Mucosa of gallbladder (tissue), 1 donor: Measurements from ENCODE around the gene CNTROB. TPM values are rescaled to one million over a fixed set of nuclear protein-coding genes. Genes with fewer than 3 reads are reported as not detected.
"Not testable (repeated sequence)": the region's sequence is repeated elsewhere in the genome, so short reads cannot be mapped to it uniquely, and the experiment has no call there.

ENCODE experiments used
- DNase-seq: peaks from one replicate; pipeline ENCODE4 v3.0.0-alpha.2; 2020; ENCODE audit warnings: low spot score
- total RNA-seq: library from RNA; stranded (reverse); gene quantifications from one replicate; pipeline ENCODE4 v1.2.1, GENCODE V29; 2021
- donor health status: DM: no; HTN: no; CAD: no.

The CNTROB gene
- total RNA-seq, 1 donor from 2014 or later: 32.1 TPM

DNA sequence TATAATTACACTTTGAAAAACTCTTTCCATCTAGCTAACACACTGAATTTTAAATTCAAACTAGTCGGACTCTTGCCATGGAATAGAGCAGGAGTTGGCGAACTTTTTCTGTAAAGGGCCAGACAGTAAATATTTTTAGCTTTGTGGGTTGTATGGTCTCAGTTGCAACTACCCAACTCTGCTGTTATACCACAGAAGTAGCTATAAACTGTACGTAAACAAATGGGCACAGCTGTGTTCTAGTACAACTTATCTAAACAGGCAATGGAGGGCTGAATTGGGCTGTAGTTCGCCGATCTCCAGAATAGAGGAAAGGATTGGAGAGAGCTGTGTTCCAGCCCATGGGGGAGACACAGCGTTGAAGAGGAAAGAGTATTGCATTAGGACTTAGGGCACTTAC is 8.7 kb downstream of the CNTROB start:
- no peak for DNase-seq

DNA sequence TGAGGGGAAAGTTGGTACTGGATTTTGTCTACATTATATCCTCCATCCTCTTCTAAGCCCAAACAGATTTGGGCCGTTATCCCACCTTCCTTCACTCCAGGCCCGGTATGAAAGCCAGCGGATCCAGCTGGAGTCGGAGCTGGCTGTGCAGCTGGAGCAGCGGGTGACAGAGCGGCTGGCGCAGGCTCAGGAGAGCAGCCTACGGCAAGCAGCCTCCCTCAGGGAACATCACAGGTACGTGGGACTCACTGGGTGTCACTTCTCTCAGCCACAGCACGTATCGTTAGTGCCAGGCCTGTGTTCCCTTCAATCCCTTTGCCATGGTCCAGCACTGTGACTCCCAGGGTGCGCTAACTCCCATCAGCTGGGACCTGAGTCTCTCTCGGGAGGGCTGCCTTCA is 11.3 kb downstream of the CNTROB start:
- no peak for DNase-seq

DNA sequence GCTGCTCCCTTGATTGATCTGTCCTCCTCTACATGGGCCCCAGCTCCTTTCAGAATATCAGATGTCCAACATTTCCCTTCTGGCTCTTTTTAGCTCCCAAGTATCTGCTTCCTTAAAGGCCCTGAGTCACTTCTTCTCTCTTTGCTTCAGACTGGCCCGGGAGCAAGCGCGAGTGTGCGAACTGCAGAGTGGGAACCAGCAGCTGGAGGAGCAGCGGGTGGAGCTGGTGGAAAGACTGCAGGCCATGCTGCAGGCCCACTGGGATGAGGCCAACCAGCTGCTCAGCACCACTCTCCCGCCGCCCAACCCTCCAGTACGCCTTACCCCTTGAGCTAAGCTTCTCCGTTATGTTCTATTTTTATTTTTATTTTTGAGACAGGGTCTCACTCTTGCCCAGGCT is 12.3 kb downstream of the CNTROB start:
- no peak for DNase-seq

DNA sequence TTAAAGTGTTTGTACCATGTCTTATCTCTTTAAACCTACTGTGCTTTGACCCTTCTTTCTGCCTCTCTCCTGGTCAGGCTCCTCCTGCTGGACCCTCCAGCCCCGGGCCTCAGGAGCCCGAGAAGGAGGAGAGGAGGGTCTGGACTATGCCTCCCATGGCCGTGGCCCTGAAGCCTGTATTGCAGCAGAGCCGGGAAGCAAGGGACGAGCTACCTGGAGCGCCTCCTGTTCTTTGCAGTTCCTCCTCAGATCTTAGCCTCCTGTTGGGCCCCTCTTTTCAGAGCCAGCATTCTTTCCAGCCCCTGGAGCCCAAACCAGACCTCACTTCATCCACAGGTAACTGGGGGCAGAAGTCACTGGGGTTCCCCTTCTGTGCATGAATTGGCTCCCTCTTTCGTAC is 13.6 kb downstream of the CNTROB start:
- DNase-seq: no peak

DNA sequence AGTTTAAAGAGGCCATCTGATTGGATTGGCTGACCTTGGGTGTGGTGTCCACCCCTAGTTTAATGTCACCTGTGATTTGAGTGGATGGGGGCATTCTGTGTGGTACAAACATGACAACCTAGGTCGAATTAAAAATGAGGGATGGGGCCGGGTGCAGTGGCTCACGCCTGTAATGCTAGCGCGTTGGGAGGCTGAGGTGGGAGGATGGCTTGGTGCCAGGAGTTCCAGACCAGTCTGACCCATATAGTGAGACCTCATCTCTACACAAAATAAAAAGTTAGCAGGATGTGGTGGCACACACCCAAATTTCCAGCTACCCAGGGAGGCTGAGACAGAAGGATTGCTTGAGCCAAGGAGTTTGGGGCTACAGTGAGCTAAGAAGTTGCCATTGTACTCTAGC is 14.4 kb downstream of the CNTROB start:
- DNase-seq: no peak

DNA sequence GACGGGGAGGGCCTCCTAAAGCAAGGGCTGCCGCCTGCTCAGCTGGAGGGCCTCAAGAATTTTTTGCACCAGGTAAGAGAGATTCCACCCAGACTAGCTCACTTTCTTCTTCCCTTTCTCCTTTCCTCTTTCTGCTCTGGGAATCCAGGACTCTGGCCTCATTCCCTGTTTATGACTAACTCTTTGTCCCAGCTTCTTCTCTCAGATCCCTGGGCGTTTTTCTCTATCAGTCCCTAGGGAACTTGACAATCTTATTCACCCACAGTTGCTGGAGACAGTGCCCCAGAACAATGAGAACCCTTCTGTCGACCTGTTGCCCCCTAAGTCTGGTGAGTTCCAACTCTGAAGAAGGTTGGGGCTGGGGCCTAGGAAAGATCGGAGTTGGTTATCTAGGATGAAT is 15.6 kb downstream of the CNTROB start:
- DNase-seq: no peak

DNA sequence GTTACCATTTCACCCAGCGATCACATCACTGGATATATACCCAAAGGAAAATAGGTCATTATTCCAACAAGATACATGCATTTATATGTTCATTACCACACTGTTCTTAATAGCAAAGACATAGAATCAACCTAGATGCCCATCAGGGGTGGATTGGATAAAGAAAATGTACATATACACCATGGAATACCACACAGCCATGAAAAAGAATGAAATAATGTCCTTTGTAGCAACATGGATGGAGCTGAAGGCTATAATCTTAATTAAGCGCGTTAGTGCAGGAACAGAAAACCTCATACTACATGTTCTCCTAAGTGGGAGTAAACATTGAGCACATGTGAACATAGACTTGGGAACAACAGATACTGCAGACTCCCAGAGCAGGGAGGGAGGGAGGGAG is 18.6 kb downstream of the CNTROB start:
- no peak for DNase-seq

DNA sequence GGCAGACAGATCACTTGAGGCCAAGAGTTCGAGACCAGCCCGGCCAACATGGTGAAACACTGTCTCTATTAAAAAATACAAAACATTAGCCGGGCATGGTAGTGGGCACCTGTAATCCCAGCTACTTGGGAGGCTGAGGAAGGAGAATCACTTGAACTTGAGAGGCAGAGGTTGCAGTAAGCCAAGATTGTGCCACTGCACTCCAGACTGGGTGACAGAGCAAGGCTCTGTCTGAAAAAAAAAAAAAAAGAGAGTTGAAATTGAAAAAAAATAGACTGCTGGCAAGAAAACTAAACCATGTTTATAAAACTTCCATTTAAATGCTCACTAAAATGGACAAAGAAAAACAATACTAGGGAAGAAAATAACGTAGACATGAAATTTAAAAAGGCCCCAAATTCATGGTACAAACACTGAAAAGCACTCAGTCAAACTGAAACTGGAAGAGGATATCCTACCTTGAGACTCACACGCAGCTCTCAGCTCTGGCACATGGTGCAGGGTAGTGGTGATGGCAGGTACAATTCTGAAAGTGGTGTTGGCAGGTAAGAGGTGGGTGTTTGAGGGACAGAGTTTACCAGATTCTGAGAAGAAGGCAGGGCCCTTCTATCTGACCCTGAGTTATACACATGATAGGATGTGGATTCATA is 19.3 kb downstream of the CNTROB start:
- no peak for DNase-seq

DNA sequence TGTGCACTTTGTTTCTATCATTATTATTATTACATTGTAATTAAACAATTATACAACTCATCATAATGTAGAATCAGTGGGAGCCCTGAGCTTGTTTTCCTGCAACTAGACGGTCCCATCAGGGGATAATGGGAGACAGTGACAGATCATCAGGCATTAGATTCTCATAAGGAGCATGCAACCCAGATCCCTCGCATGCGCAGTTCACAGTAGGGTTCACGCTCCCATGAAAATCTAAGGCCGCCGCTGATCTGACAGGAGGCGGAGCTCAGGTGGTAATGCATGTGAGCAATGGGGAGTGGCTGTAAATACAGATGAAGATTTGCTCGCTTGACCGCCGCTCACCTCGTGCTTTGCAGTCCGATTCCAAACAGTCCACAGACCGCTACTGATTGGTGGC is 21.3 kb downstream of the CNTROB start:
- not testable (repeated sequence) for DNase-seq

DNA sequence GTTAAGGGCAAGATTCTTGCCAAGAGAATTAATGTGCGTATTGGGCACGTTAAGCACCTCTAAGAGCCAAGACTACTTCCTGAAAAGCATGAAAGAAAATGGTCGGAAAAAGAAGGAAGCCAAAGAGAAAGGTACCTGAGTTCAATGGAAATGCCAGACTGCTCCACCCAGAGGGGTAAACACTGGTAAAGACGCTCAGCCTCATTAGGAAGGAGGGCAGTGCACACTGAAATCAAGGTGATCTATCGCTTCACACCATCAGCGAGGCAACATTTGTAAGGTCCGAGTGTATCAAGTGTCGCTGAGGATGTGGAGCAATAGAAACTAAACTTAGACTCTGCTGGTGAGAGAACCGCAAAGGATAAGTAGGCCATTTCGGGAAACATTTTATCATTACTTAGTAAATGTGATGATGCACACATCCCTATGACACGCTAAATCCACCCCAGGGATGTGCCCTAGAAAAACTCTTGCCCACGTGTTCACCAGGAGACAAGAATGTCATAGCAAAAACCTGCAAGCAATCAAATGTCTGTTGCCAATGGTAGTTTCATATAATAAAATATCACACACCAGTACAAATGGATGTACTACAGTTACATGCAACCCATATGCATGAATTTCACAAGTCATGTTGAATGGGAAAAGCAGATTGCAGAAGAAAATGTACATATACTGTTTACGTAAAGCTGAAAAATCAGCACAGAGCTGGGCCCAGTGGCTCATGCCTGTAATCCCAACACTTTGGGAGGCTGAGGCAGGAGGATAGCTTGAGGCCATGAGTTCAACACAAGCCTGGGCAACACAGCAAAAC is 23.6 kb downstream of the CNTROB start:
- no peak for DNase-seq

DNA sequence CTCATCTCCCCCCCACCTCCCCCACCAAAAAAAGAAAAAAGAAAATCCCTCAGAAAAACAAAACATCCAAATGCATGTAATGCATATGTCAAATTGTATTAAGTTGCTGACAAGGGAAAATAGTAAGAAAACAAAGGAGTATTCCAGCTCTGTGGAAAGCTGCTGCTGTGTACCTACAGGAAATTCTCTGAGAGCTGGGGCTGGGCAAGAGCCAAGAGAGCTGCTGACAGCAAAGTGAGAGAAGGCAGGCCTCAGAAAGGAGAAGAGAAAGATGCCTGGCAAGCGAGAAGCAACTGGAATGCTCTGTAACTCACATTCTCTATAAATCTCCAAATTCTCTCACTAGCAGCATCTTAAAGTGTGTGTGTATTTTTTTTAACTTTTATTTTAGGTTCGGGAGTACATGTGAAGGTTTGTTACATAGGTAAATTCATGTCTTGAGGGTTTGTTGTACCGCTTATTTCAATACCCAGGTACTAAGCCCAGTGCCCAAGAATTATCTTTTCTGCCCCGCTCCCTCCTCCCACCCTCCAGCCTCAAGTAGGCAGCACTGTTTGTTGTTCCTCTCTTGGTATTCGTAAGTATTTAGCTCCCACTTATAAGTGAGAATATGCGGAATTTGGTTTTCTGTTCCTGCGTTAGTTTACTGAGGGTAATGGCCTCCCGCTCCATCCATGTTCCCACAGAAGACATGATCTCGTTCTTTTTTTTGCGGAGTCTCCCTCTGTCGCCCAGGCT is 24.4 kb downstream of the CNTROB start:
- DNase-seq: peak; percentile 68

DNA sequence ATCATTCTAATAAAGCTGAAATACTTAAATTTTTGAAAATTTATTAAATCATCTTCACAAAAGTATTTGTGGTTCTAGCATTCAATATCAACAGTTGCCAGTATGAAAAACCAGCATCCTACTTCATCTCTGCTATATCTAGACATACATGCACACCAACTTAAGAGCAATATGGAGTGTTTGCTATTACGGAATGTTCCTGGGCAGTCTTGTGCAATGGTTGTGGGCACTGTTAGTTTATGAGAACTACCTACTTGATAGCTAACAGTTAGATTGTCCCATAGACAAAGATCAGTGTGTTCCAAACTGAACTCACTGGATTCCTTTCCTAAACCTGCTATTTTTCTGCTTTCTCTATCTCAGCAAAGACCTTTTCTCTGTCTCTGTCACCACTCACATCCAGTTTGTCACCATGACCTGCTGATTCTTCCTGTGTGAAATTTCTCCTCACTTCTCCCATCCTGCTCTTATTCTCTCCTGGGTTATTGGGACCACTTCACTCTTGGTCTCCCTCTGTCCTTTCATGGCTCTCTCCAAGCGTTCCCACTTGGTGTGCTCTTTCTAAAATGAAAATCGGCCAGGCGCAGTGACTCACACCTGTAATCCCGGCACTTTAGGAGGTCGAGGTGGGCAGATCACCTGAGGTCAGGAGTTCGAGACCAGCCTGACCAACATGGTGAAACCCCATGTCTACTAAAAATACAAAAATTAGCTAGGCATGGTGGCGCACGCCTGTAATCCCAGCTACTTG is 27.7 kb downstream of the CNTROB start:
- no peak for DNase-seq

DNA sequence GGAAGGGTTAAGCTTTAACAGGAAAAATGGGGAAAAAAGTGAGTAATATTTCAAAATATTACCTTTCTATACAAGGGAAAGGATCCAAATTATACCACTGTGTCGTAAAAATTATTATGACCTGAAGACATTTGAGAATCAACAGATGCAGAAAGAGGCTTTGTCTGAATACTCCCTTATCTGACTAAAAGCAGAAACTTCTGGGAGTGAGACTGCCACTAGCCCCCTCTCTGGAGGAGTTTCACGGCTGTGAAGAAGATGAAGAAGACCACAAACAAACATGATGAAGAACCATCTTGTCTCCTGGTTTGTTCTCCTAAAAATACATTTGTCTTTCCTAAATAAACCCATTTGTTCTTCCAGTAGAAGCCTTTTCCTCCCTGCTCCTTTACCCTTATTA is 29.4 kb downstream of the CNTROB start:
- no peak for DNase-seq

DNA sequence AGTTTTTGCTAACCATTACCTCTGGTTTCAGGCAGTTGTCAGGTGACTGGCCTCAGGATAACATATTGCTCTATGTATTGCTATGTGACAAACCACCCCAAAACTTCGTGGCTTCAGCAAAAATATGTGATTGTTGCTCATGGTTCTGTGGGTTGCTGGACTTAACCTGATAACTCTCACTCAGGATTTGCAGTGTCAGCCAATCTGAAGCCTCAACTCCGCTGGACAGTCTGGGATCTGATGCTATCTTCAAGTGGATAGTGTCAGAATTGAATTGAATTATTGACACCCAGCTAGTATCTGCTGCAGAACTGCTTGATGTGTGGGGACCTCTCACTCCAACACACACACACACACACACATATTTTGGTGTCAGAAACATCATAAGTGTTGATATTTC is 35.7 kb downstream of the CNTROB start:
- no peak for DNase-seq

DNA sequence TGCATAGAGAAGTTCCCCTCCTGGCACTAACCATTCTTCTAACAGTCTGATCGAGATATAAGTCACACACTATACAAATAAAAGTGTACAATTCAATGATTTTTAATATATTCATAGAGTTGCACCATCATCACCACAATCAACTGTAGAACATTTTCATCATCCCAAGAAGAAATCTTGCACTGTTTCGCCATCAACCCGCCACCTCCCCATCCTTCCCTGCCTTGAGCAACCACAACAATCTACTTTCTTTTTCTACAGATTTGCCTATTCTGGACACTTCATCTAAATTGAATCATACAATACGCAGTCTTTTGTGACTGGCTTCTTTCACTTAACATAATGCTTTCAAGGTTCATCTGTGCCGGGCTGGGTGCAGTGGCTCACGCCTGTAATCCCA is 37.4 kb downstream of the CNTROB start:
- DNase-seq: no peak

DNA sequence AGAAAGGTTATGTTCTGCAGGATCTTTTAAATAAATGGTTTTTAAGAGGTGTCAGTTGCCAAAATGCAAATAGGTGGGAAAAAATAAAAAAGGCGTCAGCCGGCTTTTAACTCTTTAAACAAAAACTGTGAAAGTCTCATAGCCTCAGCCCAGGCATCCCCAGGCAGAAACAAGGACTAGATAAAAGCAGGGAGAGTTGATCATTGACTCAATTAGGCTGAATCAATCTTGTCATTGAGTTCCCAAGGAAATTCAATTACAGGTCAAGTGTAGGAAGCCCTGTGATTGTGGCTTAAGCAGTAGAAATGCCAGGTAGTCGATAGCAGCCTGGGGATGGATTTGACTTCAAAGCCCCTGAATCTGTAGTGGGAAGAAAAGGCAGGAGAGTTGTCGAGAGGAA is 39.6 kb downstream of the CNTROB start:
- DNase-seq: no peak

DNA sequence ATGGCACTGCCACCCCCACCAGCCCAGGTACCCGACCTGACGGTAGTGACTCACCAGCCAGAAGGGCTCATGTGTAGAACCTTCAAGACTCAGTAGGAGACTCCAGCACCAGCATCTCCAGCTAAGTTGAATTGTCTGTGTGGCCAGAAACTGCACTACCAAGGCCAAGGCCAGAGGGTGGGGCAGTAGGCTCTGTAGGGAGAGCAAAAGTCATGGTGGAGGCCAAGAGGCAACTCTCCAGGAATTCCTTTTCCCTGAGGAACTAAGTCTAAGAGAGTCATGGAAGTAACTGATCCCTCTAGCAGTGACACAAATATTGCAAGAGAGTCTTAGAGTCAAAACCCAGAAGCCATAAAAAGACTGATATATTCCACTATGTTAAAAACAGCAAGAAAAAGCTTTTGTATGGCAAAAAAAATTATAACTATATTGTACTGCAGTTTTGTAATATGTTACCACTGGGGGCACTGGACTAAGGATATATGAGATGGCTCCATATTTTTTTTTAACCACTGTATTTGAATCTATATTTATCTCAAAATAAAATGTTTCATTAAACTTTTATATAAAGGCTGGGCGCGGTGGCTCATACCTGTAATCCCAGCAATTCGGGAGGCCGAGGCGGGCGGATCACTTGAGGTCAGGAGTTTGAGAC is 40.3 kb downstream of the CNTROB start:
- no peak for DNase-seq

DNA sequence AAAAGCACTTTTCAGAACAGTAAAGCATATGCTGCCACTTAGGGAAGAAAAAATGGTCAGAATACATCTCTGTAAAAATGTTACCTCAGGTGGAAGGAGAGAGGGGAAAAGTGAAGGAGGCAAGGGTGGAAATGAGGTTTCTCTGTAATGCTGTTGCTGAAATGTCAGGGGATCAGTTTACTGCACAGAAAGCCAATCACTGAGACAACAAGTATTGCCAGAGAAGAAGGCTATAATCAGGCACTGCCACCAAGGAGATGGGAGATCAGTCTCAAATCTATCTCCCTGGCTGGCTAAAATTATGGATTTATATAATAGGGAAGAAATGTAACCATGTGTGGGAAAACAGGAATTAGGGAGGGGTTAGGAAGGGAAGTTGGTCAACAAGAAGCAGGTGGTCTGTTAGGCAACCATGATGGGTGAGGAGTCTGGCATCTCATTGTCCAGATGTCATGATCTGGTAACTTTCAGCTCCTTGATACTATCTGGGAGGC is 42.7 kb downstream of the CNTROB start:
- no peak for DNase-seq

DNA sequence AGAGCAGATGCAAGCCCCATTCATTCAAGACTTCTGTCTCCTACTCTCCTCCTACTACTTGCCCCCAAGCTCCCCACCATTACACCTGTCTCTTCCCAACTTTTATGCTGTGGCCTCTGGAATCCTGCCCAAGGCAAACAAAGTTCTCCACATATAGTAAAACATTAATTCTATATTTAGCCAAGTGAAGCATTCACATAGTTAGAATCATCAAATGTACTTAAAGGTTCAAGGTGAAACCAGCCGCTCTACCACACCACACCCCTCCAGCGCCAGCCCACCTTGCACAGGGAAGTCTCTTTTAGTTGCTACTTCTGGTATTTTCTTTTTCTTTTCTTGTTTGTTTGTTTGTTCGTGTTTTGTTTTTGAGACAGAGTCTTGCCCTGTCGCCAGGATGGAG is 45.0 kb downstream of the CNTROB start:
- DNase-seq: no peak

DNA sequence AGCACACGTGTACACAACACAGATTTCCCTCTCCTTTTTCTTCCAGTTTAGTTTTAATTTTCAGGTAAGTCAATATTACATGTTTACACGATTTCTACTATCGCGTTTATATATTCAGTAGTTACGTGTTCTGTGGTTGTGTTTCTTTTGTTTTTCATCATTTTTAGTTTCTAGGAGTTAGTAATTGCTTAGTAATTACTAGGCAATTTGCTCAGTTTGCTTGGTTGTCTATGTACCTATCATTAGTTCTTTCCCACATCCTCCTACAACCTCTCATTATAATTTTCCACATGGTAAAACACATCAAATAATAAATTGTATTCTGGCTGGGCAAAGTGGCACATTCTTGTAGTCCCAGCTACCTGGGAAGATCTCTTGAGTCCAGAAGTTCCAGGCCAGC is 45.8 kb downstream of the CNTROB start:
- no peak for DNase-seq

DNA sequence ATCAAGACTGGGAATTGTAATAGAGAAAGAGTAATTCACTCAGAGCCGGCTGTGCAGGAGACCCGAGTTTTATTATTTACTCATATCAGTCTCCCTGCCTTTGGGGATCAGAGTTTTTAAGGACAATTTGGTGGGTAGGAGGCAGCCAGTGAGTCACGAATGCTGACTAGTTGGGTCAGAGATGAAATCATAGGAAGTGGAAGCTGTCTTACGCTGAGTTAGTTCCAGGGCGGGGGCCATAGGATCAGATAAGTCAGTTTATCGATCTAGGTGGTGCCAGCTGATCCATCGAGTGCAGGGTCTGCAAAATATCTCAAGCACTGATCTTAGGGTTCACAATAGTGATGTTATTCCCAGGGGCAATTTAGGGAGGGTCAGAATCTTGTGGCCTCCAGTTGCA is 50.2 kb downstream of the CNTROB start:
- DNase-seq: no peak

DNA sequence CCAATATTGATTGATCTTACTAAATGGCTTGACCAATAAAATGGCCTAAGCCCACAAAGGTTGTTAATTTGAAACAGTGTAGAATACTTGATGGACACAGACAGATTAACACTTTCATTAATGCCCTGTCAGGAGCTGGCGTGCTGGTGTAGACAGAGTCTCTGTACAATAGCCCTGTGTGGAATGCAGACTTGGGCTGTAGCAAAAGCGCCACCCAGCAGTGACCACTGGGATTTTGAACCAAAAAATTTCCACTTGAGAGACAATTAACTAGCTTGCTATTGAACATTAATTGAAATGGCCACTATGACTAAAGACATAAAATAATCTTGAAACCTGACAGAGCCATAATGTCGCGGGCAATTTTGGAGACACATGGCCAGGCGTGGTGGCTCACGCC is 50.7 kb downstream of the CNTROB start:
- DNase-seq: no peak
